Fibroblast of lung (primary cell): ENCODE results near the gene DLD. TPM values are rescaled to one million over a fixed set of nuclear protein-coding genes. Genes with fewer than 3 reads are reported as not detected.
A peak's percentile ranks its signal among the peaks of the same experiment; 100 is the strongest.

ENCODE experiments used
- DNase-seq, 2 donors: peaks; one replicate each; pipeline versions ENCODE4 v3.0.0 to v3.0.0-alpha.2; 2010; ENCODE audit warnings: low read depth in 2 of 2
- H2AFZ ChIP-seq: 2 replicates; pipeline ENCODE4 v1.5.1; 2012; ENCODE audit warnings: low read length, control low read depth, inconsistent platforms
- H3K27ac ChIP-seq: 2 replicates; pipeline ENCODE4 v1.5.1; 2011; ENCODE audit warnings: low read length, control low read depth; ENCODE audit not compliant: insufficient read depth
- H3K27me3 ChIP-seq: 2 replicates; pipeline ENCODE4 v1.5.1; 2011; ENCODE audit warnings: mild to moderate bottlenecking, low read length; ENCODE audit not compliant: control insufficient read depth, insufficient read depth
- H3K36me3 ChIP-seq: 2 replicates; pipeline ENCODE4 v1.5.1; 2011; ENCODE audit warnings: low read length; ENCODE audit not compliant: control insufficient read depth, insufficient read depth
- H3K4me1 ChIP-seq: 2 replicates; pipeline ENCODE4 v1.5.1; 2011; ENCODE audit warnings: low read length; ENCODE audit not compliant: control insufficient read depth, insufficient read depth; ENCODE audit errors: extremely low read depth
- H3K4me2 ChIP-seq: 2 replicates; pipeline ENCODE4 v1.5.1; 2011; ENCODE audit warnings: low read length, control low read depth; ENCODE audit not compliant: insufficient read depth; ENCODE audit errors: extremely low read depth
- H3K4me3 ChIP-seq, 4 experiments: fragments of 200-600 bp in 1 of 4; sonication (generic) in 1 of 4; replicated peaks in 1 of 4; 2 replicates each; pipeline ENCODE4 v1.5.1; 2011 to 2016; ENCODE audit warnings: low read length in 4 of 4, low read depth in 3 of 4, mild to moderate bottlenecking in 3 of 4, control low read depth in 2 of 4, inconsistent platforms in 1 of 4, mixed read lengths in 1 of 4; ENCODE audit not compliant: insufficient read depth in 1 of 4; ENCODE audit errors: control extremely low read depth in 1 of 4
- H3K79me2 ChIP-seq: 2 replicates; pipeline ENCODE4 v1.5.1; 2012; ENCODE audit warnings: mild to moderate bottlenecking, low read length, inconsistent platforms; ENCODE audit not compliant: control insufficient read depth, insufficient read depth
- H3K9ac ChIP-seq: 2 replicates; pipeline ENCODE4 v1.5.1; 2011; ENCODE audit warnings: mild to moderate bottlenecking, low read length, control low read depth; ENCODE audit not compliant: insufficient read depth
- H3K9me3 ChIP-seq: 2 replicates; pipeline ENCODE4 v1.5.1; 2012; ENCODE audit warnings: low read depth, low read length; ENCODE audit not compliant: control insufficient read depth, insufficient read depth
- H4K20me1 ChIP-seq: 2 replicates; pipeline ENCODE4 v1.5.1; 2011; ENCODE audit warnings: low read length; ENCODE audit not compliant: control insufficient read depth, insufficient read depth; ENCODE audit errors: extremely low read depth
- CTCF ChIP-seq, 2 donors: IDR thresholded peaks in 1 of 2; conservative IDR thresholded peaks in 1 of 2; 1 replicate in 1 of 2; 2 replicates in 1 of 2; pipeline ENCODE4 v1.5.1; 2011 to 2012; ENCODE audit warnings: low read length in 2 of 2, control low read depth in 1 of 2, inconsistent platforms in 1 of 2, low read depth in 1 of 2, mild to moderate bottlenecking in 1 of 2
- EZH2 ChIP-seq: IDR thresholded peaks from 2 replicates; pipeline ENCODE4 v1.5.1; 2012; ENCODE audit warnings: low read length, control low read depth, mild to moderate bottlenecking; ENCODE audit errors: missing control alignments
- polyA plus RNA-seq, 2 donors: library from polyadenylated mRNA; depleted of rRNA in 1 of 2; stranded (reverse) in 1 of 2; unstranded in 1 of 2; fragments of >200 nt; gene quantifications; 2 replicates each; pipeline ENCODE4 v1.2.1, GENCODE V29; 2011 to 2012; ENCODE audit warnings: missing spikeins in 1 of 2
- total RNA-seq: library from RNA; depleted of rRNA; stranded (reverse); fragments of >200 nt; gene quantifications from 2 replicates; pipeline ENCODE4 v1.2.1, GENCODE V29; 2014

DLD gene
- total and polyA plus RNA-seq, 2 donors (not counting 1 experiment from before 2014, with no cell fraction given), result 48.6 to 160 TPM

- TF ChIP-seq CTCF (conservative IDR thresholded peaks at IDR 0.05 in 1 of 2, IDR thresholded peaks at IDR 0.05 in 1 of 2; ENCODE audit: low read depth in 1 of 2, low read length in 2 of 2) (no peak), EZH2 (no peak)
- no peak overlapping the region for H3K4me2 ChIP-seq
- peak in 1 of 2 donors; percentile 33 for DNase-seq
- H2AFZ ChIP-seq, result no peak overlapping the region
- H3K4me1 ChIP-seq, result no peaks in the 10 kb centered on the region
- no peak overlapping the region for H3K9ac ChIP-seq
- no peaks in the 10 kb centered on the region for H3K9me3 ChIP-seq
- no peaks in the 10 kb centered on the region for H3K79me2 ChIP-seq
- H3K27me3 ChIP-seq, result no peaks in the 10 kb centered on the region
- no peak overlapping the region for H3K27ac ChIP-seq
- no peaks in the 10 kb centered on the region for H4K20me1 ChIP-seq
- H3K4me3 ChIP-seq, result no peak overlapping the region
- peaks cover 3% of the 10 kb centered on the region for H3K36me3 ChIP-seq
These were observed 22.9 kb downstream of the DLD start for GRCh38 chr7:107913851-107914250.

- H3K79me2 ChIP-seq, result no peaks in the 10 kb centered on the region
- no peak overlapping the region for H3K9ac ChIP-seq
- peaks cover 4% of the 10 kb centered on the region for H3K36me3 ChIP-seq
- H3K27me3 ChIP-seq, result no peaks in the 10 kb centered on the region
- no peak overlapping the region for H3K4me3 ChIP-seq
- H2AFZ ChIP-seq, result no peak overlapping the region
- H3K9me3 ChIP-seq, result no peaks in the 10 kb centered on the region
- H3K4me2 ChIP-seq, result no peak overlapping the region
- no peaks in the 10 kb centered on the region for H4K20me1 ChIP-seq
- no peak for DNase-seq
- no peaks in the 10 kb centered on the region for H3K4me1 ChIP-seq
- H3K27ac ChIP-seq, result peak overlapping the region; percentile 15
- TF ChIP-seq EZH2 (no peak), CTCF (conservative IDR thresholded peaks at IDR 0.05 in 1 of 2, IDR thresholded peaks at IDR 0.05 in 1 of 2; ENCODE audit: low read depth in 1 of 2, low read length in 2 of 2) (no peak)
These were observed 23.8 kb downstream of the DLD start for GRCh38 chr7:107914831-107915230.

- Histone ChIP-seq H4K20me1 (no peaks in the 10 kb centered on the region), H3K79me2 (no peaks in the 10 kb centered on the region), H3K4me3 (no peak overlapping the region), H3K27me3 (no peaks in the 10 kb centered on the region), H3K9me3 (no peaks in the 10 kb centered on the region), H3K27ac (no peak overlapping the region), H3K4me1 (no peaks in the 10 kb centered on the region), H3K36me3 (peaks cover 6% of the 10 kb centered on the region), H2AFZ (no peak overlapping the region), H3K9ac (no peak overlapping the region), H3K4me2 (no peak overlapping the region)
- TF ChIP-seq CTCF (conservative IDR thresholded peaks at IDR 0.05 in 1 of 2, IDR thresholded peaks at IDR 0.05 in 1 of 2; ENCODE audit: low read depth in 1 of 2, low read length in 2 of 2), result no peak
- no peak for TF ChIP-seq EZH2
- DNase-seq, result no peak
These were observed 24.6 kb downstream of the DLD start for GRCh38 chr7:107915541-107915940.
